GM18858 (cell line): Measurements from ENCODE around the gene SNX8.

Experiments used
- ATAC-seq: cut with Tn5 transposase; IDR thresholded peaks from one replicate; pipeline ENCODE4 v1.9.1; 2021; ENCODE audit not compliant: unreplicated experiment

Gene SNX8

DNA sequence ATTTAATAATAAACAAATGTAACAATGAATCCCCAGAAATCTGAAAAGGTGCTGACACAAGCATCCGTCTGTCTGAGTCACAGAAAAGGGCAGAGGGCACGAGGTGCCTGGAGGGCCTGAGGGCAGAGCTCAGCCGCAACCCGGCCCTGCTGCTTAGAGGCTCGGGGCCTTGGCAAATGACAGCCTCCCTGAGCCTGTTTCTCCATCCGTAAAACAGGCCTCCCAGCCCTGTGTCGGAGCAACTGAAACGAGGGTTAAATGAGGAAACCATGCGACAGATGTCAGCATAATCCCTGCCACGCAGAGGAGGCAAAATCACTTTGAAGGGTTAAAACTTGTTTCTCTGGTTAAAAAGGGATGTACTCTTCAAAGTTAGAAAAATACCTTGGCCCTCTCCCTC is 47.3 kb downstream of the SNX8 start:
- ATAC-seq = no peak

GRCh38 chr7:2264158-2264557 is 50.1 kb downstream of the SNX8 start:
- no peak for ATAC-seq

DNA sequence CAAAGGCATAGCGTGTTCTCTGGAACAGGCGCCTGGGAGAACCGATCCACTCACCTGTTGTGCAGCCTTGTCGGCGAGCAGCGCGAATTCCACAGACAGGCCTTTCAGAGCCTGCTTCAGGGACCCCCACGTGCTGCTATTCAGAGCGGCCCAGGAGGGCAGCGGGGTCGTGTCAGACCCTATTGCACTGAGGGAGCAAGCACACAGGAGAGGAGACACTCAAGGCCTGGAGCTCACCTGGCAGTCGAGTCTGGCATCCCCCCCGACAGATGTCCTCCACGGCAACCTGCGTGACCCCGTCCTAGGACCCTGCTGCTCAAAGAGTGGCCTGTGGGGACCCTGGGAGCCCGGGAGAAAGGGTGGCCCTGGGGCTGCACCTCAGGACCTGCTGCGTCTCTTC is 51.1 kb downstream of the SNX8 start:
- no peak for ATAC-seq

- no peak for ATAC-seq
Measured at GRCh38 chr7:2261611-2262010, 52.6 kb downstream of the SNX8 start.

GRCh38 chr7:2260820-2261219 is 53.4 kb downstream of the SNX8 start:
- ATAC-seq = no peak

DNA sequence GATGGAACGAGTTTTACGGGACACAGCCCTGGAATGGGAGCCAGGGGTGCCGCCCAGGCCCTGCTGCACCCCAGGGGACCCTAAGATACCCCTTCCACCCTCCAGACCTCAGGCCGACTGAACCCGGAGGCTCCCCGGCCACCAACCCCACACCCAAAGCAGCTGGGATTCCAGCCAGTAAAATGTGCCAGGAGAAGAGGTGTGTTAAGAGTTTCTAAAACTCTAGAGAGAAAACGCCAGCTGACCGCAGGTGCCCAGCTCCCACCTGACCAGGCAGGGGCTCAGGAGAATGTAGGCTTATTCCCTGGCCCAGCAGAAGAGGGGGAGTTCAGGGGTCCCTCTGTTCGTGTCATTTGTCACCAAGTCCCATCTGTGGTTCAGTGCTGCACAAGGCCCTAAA is 54.8 kb downstream of the SNX8 start:
- no peak for ATAC-seq

DNA sequence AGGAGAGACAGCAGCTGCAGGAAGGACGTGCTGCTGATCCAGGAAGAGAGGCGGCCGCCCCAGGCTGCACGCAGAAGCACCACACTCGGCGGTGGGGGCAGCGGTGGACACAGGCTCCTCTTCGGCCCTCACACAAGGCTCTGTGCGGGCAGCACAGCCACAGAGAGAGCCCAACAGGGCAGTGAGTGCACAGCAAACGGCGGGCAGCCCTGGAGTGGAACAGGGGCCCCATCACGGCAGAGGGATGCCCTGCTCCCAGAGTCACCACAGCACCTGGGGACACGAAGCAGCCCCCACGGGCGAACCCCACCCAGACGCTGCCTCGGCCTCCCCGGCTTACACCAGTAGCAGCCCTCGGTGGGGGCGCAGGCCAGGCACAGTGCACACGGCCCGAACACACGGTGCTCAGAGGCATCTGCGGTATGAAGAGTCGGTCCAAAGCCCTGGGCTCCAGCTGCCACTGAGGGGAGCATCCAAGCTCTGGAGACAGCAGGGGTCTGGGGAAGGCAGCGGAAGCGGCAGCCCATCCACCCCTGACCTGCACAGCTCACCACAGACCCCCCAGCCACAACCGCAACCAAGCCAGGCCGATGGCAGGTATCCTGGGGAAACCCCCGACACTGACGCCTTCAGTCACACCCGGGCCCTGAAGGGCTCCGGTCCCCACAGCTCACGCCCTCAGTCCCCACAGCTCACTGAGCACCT is 55.4 kb downstream of the SNX8 start:
- ATAC-seq = peak; percentile 57

DNA sequence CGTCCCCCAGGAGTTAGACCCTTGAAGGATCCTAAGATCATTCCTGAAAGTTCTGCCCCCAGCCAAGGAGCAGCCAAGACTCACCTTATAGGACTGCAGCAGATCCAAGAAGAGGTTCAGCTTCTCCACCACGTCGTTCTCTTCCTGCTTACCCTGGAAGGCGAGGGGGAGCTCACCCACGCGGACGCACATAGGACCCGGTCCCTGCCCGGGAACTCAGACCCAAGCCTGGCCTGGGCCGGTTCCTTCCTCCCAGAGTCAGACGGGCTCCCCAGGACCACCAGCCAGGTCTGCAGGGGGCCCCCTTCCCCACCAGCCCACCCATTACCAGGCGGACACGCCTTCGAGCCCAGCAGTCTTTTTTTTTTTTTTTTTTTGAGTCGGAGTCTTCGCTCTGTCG is 56.6 kb downstream of the SNX8 start:
- no peak for ATAC-seq

- no peak for ATAC-seq
Measured at GRCh38 chr7:2257046-2257551, 57.1 kb downstream of the SNX8 start.

- no peak for ATAC-seq
Measured at GRCh38 chr7:2256306-2257045, 57.8 kb downstream of the SNX8 start.

- ATAC-seq = no peak
Measured at GRCh38 chr7:2255145-2256139, 58.8 kb downstream of the SNX8 start.

GRCh38 chr7:2254429-2255144 is 59.7 kb downstream of the SNX8 start:
- no peak for ATAC-seq

DNA sequence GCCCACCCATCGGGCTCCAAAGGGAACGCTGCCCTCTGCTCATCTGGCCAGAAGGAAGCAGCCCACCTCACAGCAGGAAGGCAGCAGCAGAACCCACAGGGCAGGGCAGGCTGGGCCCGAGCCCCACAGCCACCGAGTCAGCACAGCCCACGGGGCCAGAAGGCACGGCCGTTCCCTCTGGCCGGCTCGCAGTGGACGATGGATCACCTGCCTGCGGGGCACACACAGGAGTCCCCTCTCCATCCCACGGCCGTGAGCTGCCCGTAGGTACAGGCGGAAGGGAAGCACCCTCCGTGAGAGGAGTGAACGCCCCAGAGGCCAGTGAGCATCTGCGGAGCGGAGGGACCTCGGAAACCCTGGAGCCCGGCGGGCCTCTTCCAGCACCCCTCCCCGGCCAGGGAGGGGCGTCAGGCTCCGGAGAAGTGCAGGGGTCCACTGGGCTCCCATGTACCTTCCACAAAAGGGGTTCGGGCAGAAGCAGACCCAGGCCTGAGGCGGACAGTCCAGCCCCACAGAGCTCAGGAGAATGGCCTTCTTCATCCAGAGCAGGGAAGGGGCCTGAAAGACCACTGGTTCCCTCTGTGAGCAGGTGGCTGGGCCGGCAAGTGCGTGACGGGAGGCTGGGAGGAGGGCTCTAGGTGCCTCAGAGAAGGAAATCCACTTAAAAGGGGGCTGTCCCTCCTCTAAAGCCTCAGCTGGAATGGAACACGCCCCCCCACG is 60.6 kb downstream of the SNX8 start:
- ATAC-seq = no peak

- ATAC-seq = no peak
Measured at GRCh38 chr7:2253021-2253420, 61.2 kb downstream of the SNX8 start.

- ATAC-seq = no peak
Measured at GRCh38 chr7:2251841-2252771, 62.1 kb downstream of the SNX8 start.

DNA sequence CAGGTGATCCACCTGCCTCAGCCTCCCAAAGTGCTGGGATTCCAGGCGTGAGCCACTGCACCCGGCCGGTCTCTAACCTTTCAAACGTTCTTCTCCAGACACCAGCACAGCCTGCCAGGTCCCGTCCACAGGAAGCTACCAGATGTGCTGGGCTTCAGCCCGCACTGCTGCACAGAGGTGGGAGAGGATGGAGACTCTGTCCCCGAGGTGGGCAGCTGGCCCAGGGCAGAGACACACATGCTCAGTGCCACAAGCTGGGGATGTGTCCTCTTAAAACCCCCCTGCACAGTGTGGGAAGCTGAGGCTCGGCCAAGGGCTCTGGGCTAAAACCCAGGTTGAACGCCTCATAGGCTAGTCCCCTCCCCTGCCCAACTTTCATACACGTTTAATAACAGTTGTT is 62.9 kb downstream of the SNX8 start:
- no peak for ATAC-seq

- ATAC-seq = no peak
Measured at GRCh38 chr7:2249744-2250323, 64.4 kb downstream of the SNX8 start.

GRCh38 chr7:2248984-2249694 is 65.1 kb downstream of the SNX8 start:
- no peak for ATAC-seq
